Measurements from ENCODE around the gene ZNF444.

The ZNF444 gene

GRCh38 chr19:56107626-56108351 is 33.3 kb upstream of the ZNF444 start:
- DNase-seq (ENCODE audit: low read depth in 2 of 2), result no peak

- no peak for DNase-seq (ENCODE audit: low read depth in 2 of 2)
Observed at GRCh38 chr19:56108447-56109195, 32.5 kb upstream of the ZNF444 start.

GRCh38 chr19:56109226-56109625 is 31.9 kb upstream of the ZNF444 start:
- DNase-seq (ENCODE audit: low read depth in 2 of 2), result no peak

GRCh38 chr19:56110515-56111448 is 30.3 kb upstream of the ZNF444 start:
- no peak for DNase-seq (ENCODE audit: low read depth in 2 of 2)

GRCh38 chr19:56111601-56112312 is 29.3 kb upstream of the ZNF444 start:
- no peak for DNase-seq (ENCODE audit: low read depth in 2 of 2)

GRCh38 chr19:56112313-56112709 is 28.8 kb upstream of the ZNF444 start:
- DNase-seq (ENCODE audit: low read depth in 2 of 2), result no peak

- no peak for DNase-seq (ENCODE audit: low read depth in 2 of 2)
Observed at GRCh38 chr19:56113074-56113632, 27.9 kb upstream of the ZNF444 start.

- DNase-seq (ENCODE audit: low read depth in 2 of 2), result no peak
Observed at GRCh38 chr19:56114051-56114777, 26.9 kb upstream of the ZNF444 start.

GRCh38 chr19:56114778-56115110 is 26.3 kb upstream of the ZNF444 start:
- no peak for DNase-seq (ENCODE audit: low read depth in 2 of 2)

GRCh38 chr19:56115490-56115889 is 25.6 kb upstream of the ZNF444 start:
- no peak for DNase-seq (ENCODE audit: low read depth in 2 of 2)

GRCh38 chr19:56116606-56117005 is 24.5 kb upstream of the ZNF444 start:
- DNase-seq (ENCODE audit: low read depth in 2 of 2), result no peak

- no peak for DNase-seq (ENCODE audit: low read depth in 2 of 2)
Observed at GRCh38 chr19:56117376-56117884, 23.7 kb upstream of the ZNF444 start.

- DNase-seq (ENCODE audit: low read depth in 2 of 2), result no peak
Observed at GRCh38 chr19:56117889-56118288, 23.2 kb upstream of the ZNF444 start.

GRCh38 chr19:56118666-56119581 is 22.2 kb upstream of the ZNF444 start:
- no peak for DNase-seq (ENCODE audit: low read depth in 2 of 2)

GRCh38 chr19:56119582-56119978 is 21.5 kb upstream of the ZNF444 start:
- DNase-seq (ENCODE audit: low read depth in 2 of 2), result no peak

- no peak for DNase-seq (ENCODE audit: low read depth in 2 of 2)
Observed at GRCh38 chr19:56120002-56120370, 21.1 kb upstream of the ZNF444 start.

- peak; percentile 45 to 47 for DNase-seq (ENCODE audit: low read depth in 2 of 2)
Observed at GRCh38 chr19:56120371-56121179, 20.5 kb upstream of the ZNF444 start.

Measured in fibroblast of skin of left biceps (primary cell).